GM19438 (cell line): ENCODE results near the gene COMTD1.
"Not testable (repeated sequence)": the region's sequence is repeated elsewhere in the genome, so short reads cannot be mapped to it uniquely, and the experiment has no call there.

Experiments
- ATAC-seq: cut with Tn5 transposase; IDR thresholded peaks from one replicate; pipeline ENCODE4 v1.9.1; 2021; ENCODE audit warnings: low read depth; ENCODE audit not compliant: unreplicated experiment

The COMTD1 gene

GRCh38 chr10:75197066-75197465, 38.7 kb downstream of the COMTD1 start:
- no peak for ATAC-seq

DNA sequence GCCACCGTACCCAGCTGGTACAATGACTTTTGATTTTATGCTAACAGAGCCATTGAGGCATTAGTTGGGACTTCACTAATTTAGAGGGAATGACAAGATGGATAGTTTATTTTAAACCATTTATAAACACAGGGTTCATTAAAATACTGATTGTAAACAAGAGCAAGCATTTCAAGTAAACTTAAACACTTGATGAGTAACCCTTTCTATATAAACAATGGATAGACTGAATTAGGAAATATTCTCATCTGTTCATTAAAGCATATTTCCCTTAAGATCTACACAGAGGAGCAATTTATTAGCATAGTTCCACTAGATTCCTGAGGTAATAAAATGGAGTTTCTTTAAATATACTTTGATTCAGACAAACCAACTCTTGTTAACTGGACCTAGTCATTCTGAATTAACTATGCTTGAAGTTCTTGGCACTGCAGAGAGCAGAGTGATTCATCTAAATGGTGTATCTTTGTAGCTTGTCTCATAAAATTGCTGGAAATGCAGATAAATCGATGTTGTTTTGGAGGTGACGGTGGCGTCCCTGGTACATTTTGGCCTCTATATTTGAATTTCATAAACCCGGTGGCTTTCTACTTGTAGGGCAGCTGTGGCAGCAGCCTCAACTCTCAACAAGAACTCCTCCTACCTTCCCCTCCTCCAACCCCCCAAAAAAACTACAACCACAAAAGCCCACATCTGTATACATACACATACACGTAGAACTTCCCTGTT, 40.6 kb downstream of the COMTD1 start:
- no peak for ATAC-seq

GRCh38 chr10:75194625-75195024, 41.1 kb downstream of the COMTD1 start:
- not testable (repeated sequence) for ATAC-seq

DNA sequence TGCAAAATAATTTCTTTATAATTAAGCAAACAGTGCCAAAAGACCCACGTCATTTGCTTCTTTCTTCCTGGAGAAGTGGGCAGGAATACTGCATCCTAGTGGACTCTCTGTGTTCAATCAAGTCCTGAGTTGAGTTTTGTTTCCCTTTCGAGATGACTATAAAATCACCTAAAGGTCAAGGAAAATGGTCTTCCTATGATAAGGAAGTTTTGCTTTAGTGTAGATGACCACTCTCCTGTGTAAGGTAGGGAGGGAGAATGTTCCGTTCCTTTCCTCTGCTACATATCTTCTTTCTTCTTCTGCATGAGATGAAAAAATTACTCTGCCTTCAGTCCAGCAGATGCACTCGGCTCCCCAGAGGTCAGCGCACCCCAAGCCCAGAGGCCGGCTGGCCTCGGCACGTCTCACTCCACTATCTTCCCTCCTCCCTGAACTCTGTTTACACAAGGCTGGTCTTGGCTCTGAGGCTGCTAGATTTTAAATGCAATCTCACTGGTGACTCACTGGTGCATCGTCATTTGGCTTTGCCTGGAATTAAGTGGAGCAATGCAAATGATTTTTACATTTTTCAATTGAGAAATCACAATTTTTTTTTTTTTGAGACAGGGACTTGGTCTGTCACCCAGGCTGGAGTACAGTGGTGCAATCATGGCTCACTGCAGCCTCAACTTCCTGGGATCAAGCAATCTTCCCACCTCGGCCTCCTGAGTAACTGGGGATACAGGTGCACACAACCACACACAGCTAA, 43.8 kb downstream of the COMTD1 start:
- ATAC-seq = no peak

- ATAC-seq = no peak
Measured at GRCh38 chr10:75189266-75190096, 46.3 kb downstream of the COMTD1 start.

DNA sequence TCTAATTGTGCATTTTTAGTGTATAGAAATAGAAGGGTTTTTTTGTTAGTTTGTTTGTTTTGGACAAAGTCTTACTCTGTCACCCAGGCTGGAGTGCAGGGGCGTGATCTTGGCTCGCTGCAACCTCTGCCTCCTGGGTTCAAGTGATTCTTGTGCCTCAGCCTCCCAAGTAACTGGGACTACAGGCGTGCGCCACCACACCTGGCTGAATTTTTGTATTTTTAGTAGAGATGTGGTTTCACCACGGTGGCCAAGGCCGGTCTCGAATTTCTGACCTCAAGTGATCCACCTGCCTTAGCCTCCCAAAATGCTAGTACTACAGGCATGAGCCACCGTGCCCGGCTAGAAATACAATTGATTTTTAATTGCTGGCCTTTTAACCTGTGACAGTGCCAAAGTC, 47.2 kb downstream of the COMTD1 start:
- not testable (repeated sequence) for ATAC-seq

GRCh38 chr10:75187961-75188426, 47.8 kb downstream of the COMTD1 start:
- no peak for ATAC-seq

GRCh38 chr10:75186310-75186709, 49.4 kb downstream of the COMTD1 start:
- no peak for ATAC-seq
